ENCODE results near the gene MEIG1.
A peak's percentile ranks its signal among the peaks of the same experiment; 100 is the strongest.
"Not testable (repeated sequence)": the region's sequence is repeated elsewhere in the genome, so short reads cannot be mapped to it uniquely, and the experiment has no call there.

MEIG1 gene

DNA sequence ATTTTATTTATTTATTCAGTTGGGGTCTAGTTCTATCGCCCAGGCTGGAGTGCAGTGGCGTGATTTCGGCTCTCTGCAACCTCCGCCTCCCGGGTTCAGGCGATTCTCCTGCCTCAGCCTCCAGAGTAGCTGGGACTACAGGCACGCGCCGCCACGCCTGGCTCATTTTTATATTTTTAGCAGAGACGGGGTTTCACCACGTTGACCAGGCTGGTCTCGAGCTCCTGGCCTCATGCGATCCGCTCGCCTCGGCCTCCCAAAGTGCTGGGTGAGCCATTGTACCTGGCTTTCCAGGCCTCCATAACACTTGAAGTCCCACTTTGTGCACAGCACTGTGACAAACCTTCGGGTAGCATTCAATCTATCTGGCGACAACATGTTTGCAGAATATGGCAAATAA, 4.3 kb upstream of the MEIG1 start:
- DNase-seq, result no peak

DNA sequence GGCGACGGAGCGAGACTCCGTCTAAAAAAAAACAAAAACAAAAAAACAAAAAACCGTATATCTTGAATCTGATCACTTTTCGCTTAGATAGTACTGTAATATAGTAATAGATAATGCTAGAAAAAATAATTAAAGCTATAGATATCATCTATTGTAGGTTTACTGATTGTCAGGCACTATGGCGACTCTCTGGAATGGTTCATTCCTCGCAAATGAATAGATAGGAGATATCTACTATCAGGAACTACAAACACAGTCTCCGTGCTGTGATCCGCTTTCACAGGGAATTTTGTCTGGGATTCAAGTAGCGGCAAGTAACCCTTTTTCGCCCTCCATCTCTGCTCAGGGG, 342 bp upstream of the MEIG1 start:
- DNase-seq, result no peak

DNA sequence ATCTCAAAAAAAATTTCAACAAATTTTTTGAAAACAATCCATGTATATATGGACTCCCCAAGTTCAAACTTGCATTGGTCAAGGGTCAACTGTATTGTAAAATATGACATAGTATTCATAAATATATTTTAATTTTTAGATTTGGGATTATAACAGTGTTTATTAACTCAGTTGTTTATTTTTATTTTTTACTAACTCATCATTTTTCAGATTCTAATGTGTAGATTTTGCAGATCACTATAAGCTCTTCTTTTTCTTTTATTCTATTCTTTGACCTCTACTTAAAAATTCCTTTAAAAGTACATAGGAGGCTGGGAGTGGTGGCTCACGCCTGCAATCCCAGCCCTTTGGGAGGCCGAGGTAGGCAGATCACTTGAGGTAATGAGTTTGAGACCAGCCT, 8.7 kb downstream of the MEIG1 start:
- no peak for DNase-seq

DNA sequence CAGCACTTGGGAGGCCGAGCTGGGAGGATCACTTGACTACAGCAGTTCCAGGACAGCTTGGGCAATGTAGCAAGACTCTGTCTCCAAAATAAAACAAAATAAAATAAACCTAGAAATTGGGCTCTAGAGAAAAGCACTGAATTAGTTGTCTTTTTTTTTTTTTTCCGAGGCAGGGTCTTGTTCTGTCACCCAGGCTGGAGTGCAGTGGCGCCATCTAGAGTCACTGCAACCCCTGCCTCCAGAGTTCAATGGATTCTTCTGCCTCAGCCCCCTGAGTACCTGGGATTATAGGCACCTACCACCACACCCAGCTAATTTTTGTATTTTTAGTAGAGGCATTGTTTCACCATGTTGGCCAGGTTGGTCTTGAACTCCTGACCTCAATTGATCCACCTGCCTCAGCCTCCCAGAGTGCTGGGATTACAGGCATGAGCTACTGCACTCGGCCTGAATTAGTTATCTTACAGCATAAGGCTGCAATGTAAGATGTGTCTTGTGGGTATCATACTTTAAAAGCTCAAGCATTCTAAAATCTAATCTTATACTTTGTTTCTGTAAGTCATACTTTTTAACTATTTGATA, 12.8 kb downstream of the MEIG1 start:
- DNase-seq, result no peak

DNA sequence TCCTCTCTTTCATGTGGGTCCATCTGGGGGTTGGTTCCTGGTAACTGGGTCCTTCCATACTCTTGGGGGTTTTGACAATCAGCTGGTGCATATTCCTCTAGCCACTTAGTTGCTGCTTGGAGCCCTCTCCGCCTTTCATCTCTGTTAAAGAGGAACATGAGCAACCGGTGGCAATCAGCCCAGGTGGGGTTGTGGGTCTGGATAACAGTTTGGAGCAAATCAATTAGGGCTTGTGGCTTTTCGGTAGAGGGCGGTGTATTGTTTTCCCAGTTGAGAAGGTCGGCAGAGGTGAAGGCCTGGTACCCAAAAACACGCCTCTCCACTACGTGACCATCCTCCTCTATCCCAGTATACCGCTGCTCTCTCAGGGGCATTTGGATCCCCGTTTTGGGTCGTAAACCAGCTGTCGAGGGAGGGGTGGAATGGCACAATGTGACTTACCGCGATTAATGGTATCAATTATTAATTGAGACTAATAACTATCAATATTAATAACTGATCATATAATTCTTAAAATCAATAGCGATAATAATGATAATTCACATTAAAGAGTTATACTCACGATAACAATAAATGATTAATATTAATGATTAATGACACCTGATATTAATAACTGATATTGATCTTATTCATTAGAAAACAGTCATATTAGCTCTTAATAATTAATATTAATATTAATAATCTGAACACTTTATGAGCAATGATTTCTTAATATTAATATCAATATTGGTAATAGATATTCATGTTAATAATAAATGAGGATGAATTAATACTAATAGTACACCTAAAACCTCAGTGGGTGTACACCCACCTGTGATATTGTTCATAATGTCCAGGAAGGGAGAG, 15.2 kb downstream of the MEIG1 start:
- DNase-seq, result not testable (repeated sequence)

DNA sequence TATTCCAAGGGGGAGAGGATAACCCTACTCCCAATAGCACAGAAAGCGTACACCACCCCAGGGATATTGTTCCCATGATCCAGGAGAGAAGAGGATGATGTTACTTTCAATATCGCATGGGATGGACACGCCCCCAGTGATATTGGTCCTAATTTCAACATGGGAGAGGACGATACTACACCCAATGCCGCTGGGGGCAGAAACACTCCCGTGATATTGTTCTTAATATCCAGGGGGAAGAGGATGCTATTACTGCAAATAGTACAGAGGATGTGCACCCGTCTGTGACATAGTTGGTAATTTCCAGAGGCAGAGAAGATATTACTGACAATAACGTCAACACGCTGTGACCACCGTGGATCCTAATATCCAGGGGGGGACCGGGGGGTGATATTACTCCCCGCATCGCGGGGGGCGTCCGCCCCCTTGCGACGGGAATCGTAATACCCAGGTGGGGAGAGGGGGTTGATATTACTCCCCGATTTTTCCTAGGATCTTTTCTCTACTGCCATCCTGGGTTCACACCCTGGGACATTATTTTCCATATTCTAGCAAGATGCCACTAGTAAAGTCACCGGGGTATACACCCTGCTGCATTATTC, 16.6 kb downstream of the MEIG1 start:
- DNase-seq, result no peak

DNA sequence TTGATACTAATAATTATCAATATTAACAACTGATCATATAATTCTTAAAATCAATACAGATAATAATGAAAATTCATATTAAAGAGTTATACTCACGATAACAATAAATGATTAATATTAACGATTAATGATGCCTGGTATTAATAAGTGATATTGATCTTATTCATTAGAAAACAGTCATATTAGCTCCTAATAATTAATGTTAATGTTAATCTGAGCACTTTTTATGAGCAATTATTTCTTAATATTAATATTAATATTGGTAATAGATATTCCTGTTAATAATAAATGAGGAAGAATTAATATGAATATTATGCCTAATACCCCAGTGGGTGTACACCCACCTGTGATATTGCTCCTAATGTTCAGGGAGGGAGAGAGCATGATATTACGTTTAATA, 23.6 kb downstream of the MEIG1 start:
- DNase-seq, result no peak

DNA sequence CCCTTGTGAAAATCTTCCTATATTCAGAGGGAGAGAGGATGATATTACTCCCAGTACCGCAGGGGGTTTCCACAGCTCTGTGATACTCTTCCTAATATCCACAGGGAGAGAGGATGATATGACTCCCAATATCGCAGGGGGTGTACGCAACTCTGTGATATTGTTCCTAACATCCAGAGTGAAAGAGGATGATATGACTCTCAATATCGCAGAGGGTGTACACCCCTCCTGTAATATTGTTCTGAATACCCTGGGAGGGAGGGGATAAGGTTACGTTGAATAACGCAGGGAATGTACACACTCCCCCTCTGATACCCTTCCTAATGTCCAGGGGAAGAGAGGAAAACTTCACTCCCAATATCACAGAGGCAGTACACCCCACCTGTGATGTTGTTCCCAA, 30.4 kb downstream of the MEIG1 start:
- DNase-seq, result not testable (repeated sequence)

DNA sequence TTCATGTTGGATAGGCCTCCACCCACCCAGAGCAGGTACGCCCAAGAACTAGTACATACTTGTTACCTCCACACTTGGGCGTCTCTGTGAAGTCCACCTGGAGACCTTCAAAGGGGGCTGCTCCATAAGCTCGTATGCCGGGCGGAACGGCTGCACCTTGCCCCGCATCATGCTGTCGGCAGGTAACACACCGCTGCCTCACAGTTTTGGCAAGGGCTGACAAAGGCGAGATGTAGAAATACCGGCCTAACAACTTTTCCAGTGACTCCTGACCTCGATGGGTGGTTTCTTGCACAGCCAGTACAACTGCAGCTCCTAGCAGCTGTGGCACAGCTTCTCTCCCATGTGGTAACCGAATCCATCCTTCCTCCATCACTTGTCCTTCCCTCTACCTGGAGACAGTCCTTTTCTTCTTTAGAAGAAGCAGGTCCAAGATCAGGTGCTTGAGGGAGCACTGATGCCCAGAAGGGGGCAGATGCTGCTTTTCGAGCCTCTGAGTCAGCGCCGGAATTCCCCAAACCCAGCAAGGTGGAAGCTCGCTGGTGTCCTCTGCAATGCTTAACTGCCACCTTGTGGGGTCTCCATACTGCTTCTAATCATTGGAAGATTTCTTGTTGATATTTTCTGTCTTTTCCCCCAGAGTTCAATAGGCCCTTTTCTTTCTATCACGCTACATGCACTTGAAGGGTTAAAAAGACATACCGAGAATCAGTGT, 32.0 kb downstream of the MEIG1 start:
- DNase-seq, result not testable (repeated sequence)

DNA sequence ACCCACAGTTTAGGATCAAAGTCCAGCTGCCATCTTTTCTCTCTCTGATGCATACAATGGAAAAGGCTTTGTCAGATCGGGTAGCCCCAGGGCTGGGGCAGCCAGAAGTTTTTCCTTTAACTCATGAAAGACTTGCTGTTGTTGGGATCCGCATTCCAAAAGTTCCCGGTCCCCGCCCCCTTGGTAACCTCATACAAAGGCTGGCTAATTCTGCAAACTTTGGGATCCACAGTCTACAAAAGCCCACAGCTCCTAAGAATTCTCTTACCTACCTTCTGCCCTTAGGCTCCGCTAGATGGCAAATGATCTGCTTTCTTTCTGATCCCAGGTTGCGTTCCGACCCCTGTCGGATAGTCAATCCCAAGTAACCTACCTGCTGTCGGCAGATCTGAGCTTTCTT, 33.1 kb downstream of the MEIG1 start:
- not testable (repeated sequence) for DNase-seq

DNA sequence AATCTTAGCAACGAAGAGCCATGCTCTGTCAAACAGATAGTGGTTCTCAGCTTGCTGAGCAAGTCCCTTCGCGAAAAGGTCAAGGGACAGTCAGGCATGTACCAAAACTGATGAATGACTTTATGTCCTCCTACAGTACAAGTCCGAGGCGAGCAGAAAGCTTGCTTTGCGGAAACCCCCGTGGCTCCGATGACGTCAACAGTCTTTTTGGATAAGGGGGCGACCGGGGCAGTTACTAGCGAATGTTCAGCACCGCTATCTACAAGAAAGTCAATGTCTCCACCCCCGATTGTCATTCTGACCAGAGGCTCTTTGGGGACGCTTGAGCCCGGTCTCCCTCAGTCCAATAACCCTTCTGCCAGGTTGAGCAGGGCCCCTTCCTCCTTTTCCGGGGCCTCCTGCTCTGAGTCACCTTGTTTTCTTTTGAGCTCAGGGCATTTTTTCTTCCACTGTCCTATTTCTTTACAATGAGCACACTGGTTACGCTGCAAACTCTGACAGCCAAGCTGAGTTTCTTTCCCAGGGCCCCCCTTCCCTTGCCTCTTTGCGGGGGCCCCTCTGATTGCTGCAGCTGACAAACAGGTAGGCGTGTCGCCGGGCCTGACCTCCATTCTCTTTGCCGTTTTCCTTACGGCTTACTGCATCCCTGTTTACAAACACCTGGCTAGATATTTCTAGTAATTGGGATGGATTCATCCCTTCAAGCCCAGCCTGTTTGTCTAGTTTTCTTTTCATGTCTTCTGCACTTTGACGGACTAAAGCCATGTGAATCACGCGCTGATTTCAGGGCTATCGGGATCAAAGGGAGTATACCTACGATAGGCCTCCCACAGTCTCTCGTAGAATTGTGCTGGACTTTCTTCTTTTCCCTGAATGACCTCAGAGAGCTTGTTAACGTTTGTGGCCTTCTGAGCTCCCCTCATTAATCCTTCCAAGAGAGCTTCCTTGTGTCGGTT, 34.6 kb downstream of the MEIG1 start:
- not testable (repeated sequence) for DNase-seq

DNA sequence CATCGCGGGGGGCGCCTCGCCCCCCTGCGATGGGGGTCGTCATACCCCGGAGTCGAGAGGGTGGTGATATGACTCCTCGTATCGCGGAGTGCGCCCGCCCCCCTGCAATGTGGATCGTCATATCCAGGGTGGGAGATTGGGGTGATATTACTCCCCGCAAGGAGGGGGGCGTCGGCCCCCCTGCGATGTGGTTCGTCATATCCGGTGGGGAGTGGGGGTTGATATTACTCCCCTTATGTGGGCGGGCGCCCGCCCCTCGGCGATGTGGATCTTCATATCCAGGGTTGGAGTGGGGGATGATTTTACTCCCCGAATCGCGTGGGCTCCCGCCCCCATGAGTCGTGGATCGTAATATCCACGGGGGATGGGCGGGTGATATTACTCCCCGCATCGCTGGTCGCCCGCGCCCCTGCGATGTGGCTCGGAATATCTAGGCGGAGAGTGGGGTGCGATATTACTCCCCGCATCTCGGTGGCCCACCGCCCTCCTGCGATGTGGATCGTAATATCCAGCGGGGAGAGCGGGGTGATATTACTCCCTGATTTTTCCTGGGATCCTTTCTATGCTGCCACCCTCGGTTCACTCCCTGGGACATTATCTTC, 36.9 kb downstream of the MEIG1 start:
- no peak for DNase-seq

DNA sequence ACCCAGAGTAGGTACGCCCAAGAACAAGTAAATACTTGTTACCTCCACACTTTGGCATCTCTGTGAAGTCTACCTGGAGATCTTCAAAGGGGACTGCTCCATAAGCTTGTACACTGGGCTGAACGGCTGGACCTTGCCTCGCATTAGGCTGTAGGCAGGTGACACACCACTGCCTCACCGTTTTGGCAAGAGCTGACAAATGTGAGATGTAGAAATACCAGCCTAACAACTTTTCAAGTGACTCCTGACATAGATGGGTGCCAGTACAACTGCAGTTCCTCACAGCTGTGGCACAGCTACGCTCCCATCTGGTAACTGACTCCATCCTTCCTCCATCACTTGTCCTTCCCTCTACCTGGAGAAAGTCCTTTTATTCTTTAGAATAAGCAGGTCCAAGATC, 54.3 kb downstream of the MEIG1 start:
- DNase-seq, result not testable (repeated sequence)

DNA sequence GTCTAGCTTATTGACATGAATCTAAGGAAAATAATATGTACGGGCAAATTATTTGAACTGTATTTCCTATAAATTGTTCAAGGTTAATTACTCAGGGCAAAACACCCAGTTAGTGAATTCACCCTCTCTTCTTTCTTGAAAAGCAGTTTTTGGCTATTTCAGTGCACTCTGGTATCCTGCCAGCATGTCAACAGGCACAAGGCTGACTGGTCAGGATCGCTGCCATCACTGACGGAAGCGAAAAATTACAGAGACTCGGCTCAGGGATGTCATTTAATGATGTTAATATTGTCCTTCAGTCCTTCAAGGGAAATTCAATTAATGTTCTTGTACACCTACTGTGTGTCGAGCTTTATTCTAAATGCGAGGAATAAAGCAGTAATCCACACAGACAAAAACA, 56.3 kb downstream of the MEIG1 start:
- DNase-seq, result peak in 1 of 14 donors; percentile 2

DNA sequence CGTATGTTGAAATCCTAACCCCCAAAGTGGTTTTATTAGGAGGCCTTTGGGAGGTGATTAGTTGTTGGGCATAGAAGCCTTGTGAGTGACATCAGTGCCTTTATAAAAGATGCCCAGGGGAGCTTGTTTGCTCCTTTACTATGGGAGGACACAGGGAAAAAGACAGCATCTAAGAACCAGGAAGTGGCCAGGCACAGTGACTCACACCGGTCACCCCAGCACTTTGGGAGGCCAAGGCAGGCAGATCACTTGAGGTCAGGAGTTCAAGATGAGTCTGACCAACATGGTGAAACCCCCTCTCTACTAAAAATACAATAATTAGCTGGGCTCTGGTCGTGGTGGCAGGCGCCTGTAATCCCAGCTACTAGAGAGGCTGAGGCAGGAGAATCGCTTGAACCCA, 61.8 kb downstream of the MEIG1 start:
- DNase-seq, result not testable (repeated sequence)

Measured in C1 segment of cervical spinal cord (tissue), 14 donors.